ENCODE results near the gene RTTN. TPM values are rescaled to one million over a fixed set of nuclear protein-coding genes. Genes with fewer than 3 reads are reported as not detected.

The RTTN gene
- total and polyA plus RNA-seq, 2 experiments from 2014 or later = 7.2 to 31.0 TPM

DNA sequence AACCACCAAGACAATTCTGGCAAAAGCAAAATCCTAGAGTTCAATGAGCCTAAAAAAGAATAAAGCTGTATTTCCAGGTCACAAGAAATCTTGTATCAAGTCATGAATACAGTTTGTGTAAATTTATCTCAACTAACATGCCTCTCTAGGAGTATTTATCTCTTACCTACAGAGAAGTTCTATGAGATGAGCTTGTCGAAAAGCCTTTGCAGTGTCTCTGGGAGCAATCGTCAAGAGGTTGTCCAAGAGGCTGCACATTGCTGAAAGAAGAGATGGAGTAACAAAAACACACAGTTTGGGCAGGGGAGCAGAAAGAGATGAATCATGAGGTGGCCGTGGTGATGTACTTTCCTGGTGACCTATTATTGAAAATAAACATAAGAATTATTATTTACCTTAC is 145.8 kb downstream of the RTTN start (continued):
- TF ChIP-seq, protein P1, sequence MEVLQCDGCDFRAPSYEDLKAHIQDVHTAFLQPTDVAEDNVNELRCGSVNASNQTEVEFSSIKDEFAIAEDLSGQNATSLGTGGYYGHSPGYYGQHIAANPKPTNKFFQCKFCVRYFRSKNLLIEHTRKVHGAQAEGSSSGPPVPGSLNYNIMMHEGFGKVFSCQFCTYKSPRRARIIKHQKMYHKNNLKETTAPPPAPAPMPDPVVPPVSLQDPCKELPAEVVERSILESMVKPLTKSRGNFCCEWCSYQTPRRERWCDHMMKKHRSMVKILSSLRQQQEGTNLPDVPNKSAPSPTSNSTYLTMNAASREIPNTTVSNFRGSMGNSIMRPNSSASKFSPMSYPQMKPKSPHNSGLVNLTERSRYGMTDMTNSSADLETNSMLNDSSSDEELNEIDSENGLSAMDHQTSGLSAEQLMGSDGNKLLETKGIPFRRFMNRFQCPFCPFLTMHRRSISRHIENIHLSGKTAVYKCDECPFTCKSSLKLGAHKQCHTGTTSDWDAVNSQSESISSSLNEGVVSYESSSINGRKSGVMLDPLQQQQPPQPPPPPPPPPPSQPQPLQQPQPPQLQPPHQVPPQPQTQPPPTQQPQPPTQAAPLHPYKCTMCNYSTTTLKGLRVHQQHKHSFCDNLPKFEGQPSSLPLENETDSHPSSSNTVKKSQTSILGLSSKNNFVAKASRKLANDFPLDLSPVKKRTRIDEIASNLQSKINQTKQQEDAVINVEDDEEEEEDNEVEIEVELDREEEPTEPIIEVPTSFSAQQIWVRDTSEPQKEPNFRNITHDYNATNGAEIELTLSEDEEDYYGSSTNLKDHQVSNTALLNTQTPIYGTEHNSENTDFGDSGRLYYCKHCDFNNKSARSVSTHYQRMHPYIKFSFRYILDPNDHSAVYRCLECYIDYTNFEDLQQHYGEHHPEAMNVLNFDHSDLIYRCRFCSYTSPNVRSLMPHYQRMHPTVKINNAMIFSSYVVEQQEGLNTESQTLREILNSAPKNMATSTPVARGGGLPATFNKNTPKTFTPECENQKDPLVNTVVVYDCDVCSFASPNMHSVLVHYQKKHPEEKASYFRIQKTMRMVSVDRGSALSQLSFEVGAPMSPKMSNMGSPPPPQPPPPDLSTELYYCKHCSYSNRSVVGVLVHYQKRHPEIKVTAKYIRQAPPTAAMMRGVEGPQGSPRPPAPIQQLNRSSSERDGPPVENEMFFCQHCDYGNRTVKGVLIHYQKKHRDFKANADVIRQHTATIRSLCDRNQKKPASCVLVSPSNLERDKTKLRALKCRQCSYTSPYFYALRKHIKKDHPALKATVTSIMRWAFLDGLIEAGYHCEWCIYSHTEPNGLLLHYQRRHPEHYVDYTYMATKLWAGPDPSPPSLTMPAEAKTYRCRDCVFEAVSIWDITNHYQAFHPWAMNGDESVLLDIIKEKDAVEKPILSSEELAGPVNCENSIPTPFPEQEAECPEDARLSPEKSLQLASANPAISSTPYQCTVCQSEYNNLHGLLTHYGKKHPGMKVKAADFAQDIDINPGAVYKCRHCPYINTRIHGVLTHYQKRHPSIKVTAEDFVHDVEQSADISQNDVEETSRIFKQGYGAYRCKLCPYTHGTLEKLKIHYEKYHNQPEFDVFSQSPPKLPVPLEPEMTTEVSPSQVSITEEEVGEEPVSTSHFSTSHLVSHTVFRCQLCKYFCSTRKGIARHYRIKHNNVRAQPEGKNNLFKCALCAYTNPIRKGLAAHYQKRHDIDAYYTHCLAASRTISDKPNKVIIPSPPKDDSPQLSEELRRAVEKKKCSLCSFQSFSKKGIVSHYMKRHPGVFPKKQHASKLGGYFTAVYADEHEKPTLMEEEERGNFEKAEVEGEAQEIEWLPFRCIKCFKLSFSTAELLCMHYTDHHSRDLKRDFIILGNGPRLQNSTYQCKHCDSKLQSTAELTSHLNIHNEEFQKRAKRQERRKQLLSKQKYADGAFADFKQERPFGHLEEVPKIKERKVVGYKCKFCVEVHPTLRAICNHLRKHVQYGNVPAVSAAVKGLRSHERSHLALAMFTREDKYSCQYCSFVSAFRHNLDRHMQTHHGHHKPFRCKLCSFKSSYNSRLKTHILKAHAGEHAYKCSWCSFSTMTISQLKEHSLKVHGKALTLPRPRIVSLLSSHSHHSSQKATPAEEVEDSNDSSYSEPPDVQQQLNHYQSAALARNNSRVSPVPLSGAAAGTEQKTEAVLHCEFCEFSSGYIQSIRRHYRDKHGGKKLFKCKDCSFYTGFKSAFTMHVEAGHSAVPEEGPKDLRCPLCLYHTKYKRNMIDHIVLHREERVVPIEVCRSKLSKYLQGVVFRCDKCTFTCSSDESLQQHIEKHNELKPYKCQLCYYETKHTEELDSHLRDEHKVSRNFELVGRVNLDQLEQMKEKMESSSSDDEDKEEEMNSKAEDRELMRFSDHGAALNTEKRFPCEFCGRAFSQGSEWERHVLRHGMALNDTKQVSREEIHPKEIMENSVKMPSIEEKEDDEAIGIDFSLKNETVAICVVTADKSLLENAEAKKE (CRISPR knock-in tag; IDR thresholded peaks at IDR 0.05) = no peak
- TF ChIP-seq CREB1 (CRISPR knock-in tag; IDR thresholded peaks at IDR 0.05; ENCODE audit: low read depth) = no peak

- ATAC-seq = no peak
- H3K27me3 Mint-ChIP-seq (ENCODE audit: insufficient read depth, low read depth, poor library complexity) = peaks cover 2% of the 10 kb centered on the region
- TF ChIP-seq STAT1 (IDR thresholded peaks at IDR 0.05; ENCODE audit: unreplicated experiment) (no peak), ZNF114 (CRISPR knock-in tag; IDR thresholded peaks at IDR 0.05) (no peak), REST (IDR thresholded peaks at IDR 0.05; ENCODE audit: unreplicated experiment) (no peak), ZNF331 (CRISPR knock-in tag; IDR thresholded peaks at IDR 0.05; ENCODE audit: low read depth) (no peak)
- TF ChIP-seq, protein P1 (CRISPR knock-in tag; IDR thresholded peaks at IDR 0.05) = no peak
Measured at GRCh38 chr18:70058916-70059315, 146.6 kb downstream of the RTTN start.

More at GRCh38 chr18:70058916-70059315, 146.6 kb downstream of the RTTN start:
- no peaks in the 10 kb centered on the region for H3K4me1 ChIP-seq (ENCODE audit: insufficient read depth)
- Mint-ChIP-seq H3K4me3 (no peak overlapping the region), H3K9me3 (no peaks in the 10 kb centered on the region), H3K27ac (no peak overlapping the region), H3K36me3 (ENCODE audit: low read depth) (no peaks in the 10 kb centered on the region; the same call in 2 of the 3 replicates), H3K4me1 (no peaks in the 10 kb centered on the region)
- H3F3A ChIP-seq (replicated peaks; ENCODE audit: low read depth) = no peaks in the 10 kb centered on the region
- H2AFZ ChIP-seq = no peak overlapping the region
- H3K27me3 ChIP-seq (ENCODE audit: insufficient read depth) = no peaks in the 10 kb centered on the region
- H3K4me3 ChIP-seq = no peak overlapping the region
- no peak overlapping the region for H3K27ac ChIP-seq (ENCODE audit: low read depth)
- no peaks in the 10 kb centered on the region for H3K79me2 ChIP-seq (replicated peaks; ENCODE audit: insufficient read depth)
- H3K9me2 ChIP-seq (ENCODE audit: insufficient read depth) = no peaks in the 10 kb centered on the region
- H4K20me1 ChIP-seq (replicated peaks; ENCODE audit: insufficient read depth) = no peaks in the 10 kb centered on the region
- H3K36me3 ChIP-seq (ENCODE audit: insufficient read depth) = no peaks in the 10 kb centered on the region
- DNase-seq (ENCODE audit: low spot score) = no peak
- no peak overlapping the region for H3K4me2 ChIP-seq

Data from GM23338 (cell line).